Panc1 (cell line): Measurements from ENCODE around the gene ARMC5.

Experiments
- CTCF ChIP-seq: fragments of 450-650 bp; IDR thresholded peaks from 2 replicates; pipeline ENCODE4 v1.5.1; 2017; ENCODE audit warnings: mild to moderate bottlenecking
- REST ChIP-seq, 2 experiments: IDR thresholded peaks; 2 replicates each; pipeline ENCODE4 v1.6.1; 2011 to 2012; ENCODE audit warnings: low read depth in 2 of 2, control low read depth in 1 of 2, low read length in 1 of 2, mild to moderate bottlenecking in 1 of 2, moderate library complexity in 1 of 2; ENCODE audit not compliant: insufficient read depth in 1 of 2

- TF ChIP-seq REST (IDR thresholded peaks at IDR 0.05; ENCODE audit: insufficient read depth in 1 of 2, low read depth in 2 of 2, low read length in 1 of 2) (no peak), CTCF (no peak)
Observed at GRCh38 chr16:31428638-31429247, 30.6 kb upstream of the ARMC5 start.
